ENCODE measurements around the gene C1QTNF8.

Gene C1QTNF8

DNA sequence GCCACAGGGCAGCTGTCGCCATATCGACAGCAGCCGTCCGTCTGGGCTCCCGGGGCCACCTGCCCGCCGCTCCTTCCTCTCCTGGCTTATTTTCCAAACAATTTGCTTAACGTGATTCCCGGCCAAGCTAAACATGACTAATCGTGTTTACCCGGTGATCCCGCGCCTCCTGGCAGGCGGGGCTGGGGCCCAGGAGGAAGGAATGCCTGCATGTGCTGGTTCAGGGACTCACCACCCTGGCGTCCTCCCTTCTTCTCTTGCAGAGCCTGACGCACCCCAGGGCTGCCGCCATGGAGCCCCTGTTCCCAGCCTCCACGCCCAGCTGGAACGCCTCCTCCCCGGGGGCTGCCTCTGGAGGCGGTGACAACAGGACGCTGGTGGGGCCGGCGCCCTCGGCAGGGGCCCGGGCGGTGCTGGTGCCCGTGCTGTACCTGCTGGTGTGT lies 17.4 kb downstream of the C1QTNF8 start:
- no peak overlapping the region for H2AFZ ChIP-seq (ENCODE audit: low read depth, low read length)
- no peak for DNase-seq
- no peak overlapping the region for H3K9ac ChIP-seq (ENCODE audit: low read depth, low read length)
- H3K9me3 ChIP-seq (ENCODE audit: insufficient read depth, low read length, severe bottlenecking): no peaks in the 10 kb centered on the region
- H3K4me3 ChIP-seq (ENCODE audit: low read depth in 1 of 2, low read length in 2 of 2): no peak overlapping the region
- H3K4me2 ChIP-seq (ENCODE audit: insufficient read depth, low read length): no peak overlapping the region
- H3K36me3 ChIP-seq (ENCODE audit: insufficient read depth, low read length): no peaks in the 10 kb centered on the region
- ATAC-seq (ENCODE audit: insufficient read depth, low read depth): no peak
- no peaks in the 10 kb centered on the region for H3K79me2 ChIP-seq (ENCODE audit: insufficient read depth, low read length)
- H3K27me3 ChIP-seq (ENCODE audit: insufficient read depth, low read length, poor library complexity): no peaks in the 10 kb centered on the region
- TF ChIP-seq EZH2 (IDR thresholded peaks at IDR 0.05; ENCODE audit: borderline replicate concordance, low read depth, low read length, severe bottlenecking): no peak
- TF ChIP-seq, protein P1, sequence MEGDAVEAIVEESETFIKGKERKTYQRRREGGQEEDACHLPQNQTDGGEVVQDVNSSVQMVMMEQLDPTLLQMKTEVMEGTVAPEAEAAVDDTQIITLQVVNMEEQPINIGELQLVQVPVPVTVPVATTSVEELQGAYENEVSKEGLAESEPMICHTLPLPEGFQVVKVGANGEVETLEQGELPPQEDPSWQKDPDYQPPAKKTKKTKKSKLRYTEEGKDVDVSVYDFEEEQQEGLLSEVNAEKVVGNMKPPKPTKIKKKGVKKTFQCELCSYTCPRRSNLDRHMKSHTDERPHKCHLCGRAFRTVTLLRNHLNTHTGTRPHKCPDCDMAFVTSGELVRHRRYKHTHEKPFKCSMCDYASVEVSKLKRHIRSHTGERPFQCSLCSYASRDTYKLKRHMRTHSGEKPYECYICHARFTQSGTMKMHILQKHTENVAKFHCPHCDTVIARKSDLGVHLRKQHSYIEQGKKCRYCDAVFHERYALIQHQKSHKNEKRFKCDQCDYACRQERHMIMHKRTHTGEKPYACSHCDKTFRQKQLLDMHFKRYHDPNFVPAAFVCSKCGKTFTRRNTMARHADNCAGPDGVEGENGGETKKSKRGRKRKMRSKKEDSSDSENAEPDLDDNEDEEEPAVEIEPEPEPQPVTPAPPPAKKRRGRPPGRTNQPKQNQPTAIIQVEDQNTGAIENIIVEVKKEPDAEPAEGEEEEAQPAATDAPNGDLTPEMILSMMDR (IDR thresholded peaks at IDR 0.05; ENCODE audit: borderline replicate concordance, extremely low read depth, low read length, poor library complexity, severe bottlenecking): no peak
- 0 out of 2 replicates have a peak, but pooled peaks cover 5% of the 10 kb centered on the region for H4K20me1 ChIP-seq (ENCODE audit: insufficient read depth, low read length)
- no peak overlapping the region for H3K27ac ChIP-seq (ENCODE audit: low read length)
- H3K4me1 ChIP-seq (ENCODE audit: insufficient read depth, low read length): no peaks in the 10 kb centered on the region

DNA sequence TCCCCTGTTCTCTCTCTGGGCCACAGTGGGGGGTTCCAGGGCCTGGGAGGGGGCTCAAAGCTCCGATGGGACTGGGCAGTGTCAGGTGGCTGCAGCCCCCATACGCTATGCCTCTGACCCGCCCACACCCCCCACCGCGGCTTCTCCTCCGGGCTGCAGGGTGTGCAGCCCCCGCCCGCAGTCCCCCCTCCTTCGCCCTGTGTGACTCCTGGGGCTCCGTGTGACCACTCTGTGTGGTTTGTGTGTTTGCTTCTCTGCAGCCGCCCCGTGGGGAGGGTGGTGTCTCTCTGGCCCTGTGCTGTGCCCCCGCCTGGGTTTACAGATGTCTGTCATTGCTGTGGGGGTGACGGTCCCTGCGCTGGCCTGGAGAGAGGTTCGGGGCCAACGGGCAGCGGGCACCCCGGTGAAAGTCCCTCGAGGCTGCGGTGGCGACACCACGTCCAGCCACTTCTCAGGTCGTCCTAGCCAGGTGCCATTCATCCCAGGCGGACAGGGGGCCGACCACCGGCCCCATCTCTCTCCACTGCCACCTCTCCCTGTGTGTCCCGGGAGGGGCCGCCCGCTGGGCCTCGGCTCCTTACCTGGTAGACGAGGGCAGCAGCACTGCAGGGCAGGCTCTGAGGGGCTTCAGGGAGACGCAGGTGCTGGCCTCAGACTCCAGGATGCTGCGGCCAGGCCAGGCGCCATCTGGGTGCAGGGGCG lies 18.0 kb downstream of the C1QTNF8 start:
- ATAC-seq (ENCODE audit: insufficient read depth, low read depth): no peak
- no peak overlapping the region for H3K27ac ChIP-seq (ENCODE audit: low read length)
- no peaks in the 10 kb centered on the region for H3K79me2 ChIP-seq (ENCODE audit: insufficient read depth, low read length)
- no peaks in the 10 kb centered on the region for H3K4me1 ChIP-seq (ENCODE audit: insufficient read depth, low read length)
- H3K27me3 ChIP-seq (ENCODE audit: insufficient read depth, low read length, poor library complexity): no peaks in the 10 kb centered on the region
- TF ChIP-seq EZH2 (IDR thresholded peaks at IDR 0.05; ENCODE audit: borderline replicate concordance, low read depth, low read length, severe bottlenecking): no peak
- TF ChIP-seq, protein P1 (IDR thresholded peaks at IDR 0.05; ENCODE audit: borderline replicate concordance, extremely low read depth, low read length, poor library complexity, severe bottlenecking): no peak
- H3K9me3 ChIP-seq (ENCODE audit: insufficient read depth, low read length, severe bottlenecking): no peaks in the 10 kb centered on the region
- H2AFZ ChIP-seq (ENCODE audit: low read depth, low read length): no peak overlapping the region
- DNase-seq: no peak
- no peaks in the 10 kb centered on the region for H3K36me3 ChIP-seq (ENCODE audit: insufficient read depth, low read length)
- H4K20me1 ChIP-seq (ENCODE audit: insufficient read depth, low read length): 0 out of 2 replicates have a peak, but pooled peaks cover 5% of the 10 kb centered on the region
- no peak overlapping the region for H3K9ac ChIP-seq (ENCODE audit: low read depth, low read length)
- no peak overlapping the region for H3K4me3 ChIP-seq (ENCODE audit: low read depth in 1 of 2, low read length in 2 of 2)
- H3K4me2 ChIP-seq (ENCODE audit: insufficient read depth, low read length): no peak overlapping the region

DNA sequence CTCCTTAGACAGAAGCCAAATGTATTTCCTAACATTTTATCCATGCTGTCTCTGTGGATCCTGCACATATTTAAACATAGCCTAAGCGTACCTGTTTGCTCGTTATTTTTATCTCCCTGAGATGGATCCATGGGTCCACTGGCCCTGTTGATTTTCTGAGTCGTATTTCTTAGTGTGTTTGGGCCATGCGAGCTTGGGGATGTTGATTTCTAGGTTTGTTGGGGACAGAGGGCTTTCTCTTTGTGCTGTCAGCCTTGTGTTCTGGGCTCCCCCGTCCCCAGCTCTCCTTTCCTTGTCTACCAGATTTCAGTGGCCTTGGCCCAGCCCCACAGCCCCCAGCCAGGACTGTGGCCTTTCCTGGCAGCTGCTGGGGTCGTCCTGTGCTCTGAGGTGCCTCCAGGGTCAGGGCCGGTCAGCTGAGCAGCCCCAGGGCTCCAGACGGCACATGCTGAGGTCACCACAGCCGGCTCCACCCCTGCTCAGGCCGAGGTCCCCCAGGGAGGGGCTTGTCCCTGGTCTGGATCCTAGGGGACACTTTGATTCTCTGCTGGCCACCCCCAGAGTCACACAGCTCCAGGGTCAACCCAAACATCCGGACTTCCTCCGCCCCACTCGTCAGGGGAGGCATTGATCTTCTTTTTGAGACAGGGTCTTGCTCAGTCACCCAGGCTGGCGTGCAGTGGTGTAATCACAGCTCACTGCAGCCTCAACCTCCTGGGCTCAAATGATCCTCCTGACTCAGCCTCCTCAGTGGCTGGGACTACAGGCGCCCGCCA lies 19.1 kb downstream of the C1QTNF8 start:
- H3K79me2 ChIP-seq (ENCODE audit: insufficient read depth, low read length): no peaks in the 10 kb centered on the region
- no peak overlapping the region for H3K4me3 ChIP-seq (ENCODE audit: low read depth in 1 of 2, low read length in 2 of 2)
- no peaks in the 10 kb centered on the region for H3K27me3 ChIP-seq (ENCODE audit: insufficient read depth, low read length, poor library complexity)
- no peaks in the 10 kb centered on the region for H3K4me1 ChIP-seq (ENCODE audit: insufficient read depth, low read length)
- H3K27ac ChIP-seq (ENCODE audit: low read length): no peak overlapping the region
- no peaks in the 10 kb centered on the region for H3K36me3 ChIP-seq (ENCODE audit: insufficient read depth, low read length)
- H3K9ac ChIP-seq (ENCODE audit: low read depth, low read length): no peak overlapping the region
- 0 out of 2 replicates have a peak, but pooled peaks cover 5% of the 10 kb centered on the region for H4K20me1 ChIP-seq (ENCODE audit: insufficient read depth, low read length)
- TF ChIP-seq, protein P1 (IDR thresholded peaks at IDR 0.05; ENCODE audit: borderline replicate concordance, extremely low read depth, low read length, poor library complexity, severe bottlenecking): no peak
- TF ChIP-seq EZH2 (IDR thresholded peaks at IDR 0.05; ENCODE audit: borderline replicate concordance, low read depth, low read length, severe bottlenecking): no peak
- H3K4me2 ChIP-seq (ENCODE audit: insufficient read depth, low read length): no peak overlapping the region
- DNase-seq (no peak), ATAC-seq (ENCODE audit: insufficient read depth, low read depth) (no peak)
- no peak overlapping the region for H2AFZ ChIP-seq (ENCODE audit: low read depth, low read length)
- no peaks in the 10 kb centered on the region for H3K9me3 ChIP-seq (ENCODE audit: insufficient read depth, low read length, severe bottlenecking)

All from DND-41 (cell line).